Osteoblast (primary cell): ENCODE data around the gene PROM1. TPM values are rescaled to one million over a fixed set of nuclear protein-coding genes. Genes with fewer than 3 reads are reported as not detected.

Experiments
- DNase-seq: peaks from one replicate; pipeline ENCODE4 v3.0.0; 2011; ENCODE audit warnings: low spot score, mixed read lengths; ENCODE audit not compliant: insufficient read length; ENCODE audit errors: missing footprints
- H2AFZ ChIP-seq: 2 replicates; pipeline ENCODE4 v1.6.0; 2011; ENCODE audit warnings: mild to moderate bottlenecking, low read length
- H3K27ac ChIP-seq: 2 replicates; pipeline ENCODE4 v1.5.1; 2011; ENCODE audit warnings: mild to moderate bottlenecking, low read depth, low read length, moderate library complexity
- H3K27me3 ChIP-seq: 2 replicates; pipeline ENCODE4 v1.6.0; 2012; ENCODE audit warnings: mild to moderate bottlenecking, control low read depth, inconsistent platforms, low read length, moderate library complexity; ENCODE audit not compliant: insufficient read depth
- H3K36me3 ChIP-seq: 2 replicates; pipeline ENCODE4 v1.5.1; 2011; ENCODE audit warnings: mild to moderate bottlenecking, low read length, control low read depth, moderate library complexity; ENCODE audit not compliant: insufficient read depth
- H3K4me1 ChIP-seq: 2 replicates; pipeline ENCODE4 v1.5.1; 2011; ENCODE audit warnings: mild to moderate bottlenecking, low read length, control low read depth, moderate library complexity; ENCODE audit not compliant: insufficient read depth
- H3K4me2 ChIP-seq: 2 replicates; pipeline ENCODE4 v1.6.0; 2011; ENCODE audit warnings: mild to moderate bottlenecking, low read length; ENCODE audit not compliant: insufficient read depth
- H3K4me3 ChIP-seq: fragments of 200-600 bp; sonication (generic); 3 replicates; pipeline ENCODE4 v1.5.1; 2012; ENCODE audit warnings: mild to moderate bottlenecking, low read length, inconsistent platforms; ENCODE audit not compliant: insufficient read depth
- H3K79me2 ChIP-seq: 2 replicates; pipeline ENCODE4 v1.6.0; 2012; ENCODE audit warnings: mild to moderate bottlenecking, low read length, control low read depth, inconsistent platforms; ENCODE audit not compliant: insufficient read depth
- H3K9me3 ChIP-seq: 2 replicates; pipeline ENCODE4 v1.5.1; 2011; ENCODE audit warnings: low read depth, low read length, control low read depth
- H4K20me1 ChIP-seq: 2 replicates; pipeline ENCODE4 v1.6.0; 2012; ENCODE audit warnings: mild to moderate bottlenecking, low read length, control low read depth; ENCODE audit not compliant: insufficient read depth
- total RNA-seq: library from RNA; depleted of rRNA; stranded (reverse); fragments of >200 nt; gene quantifications from 2 replicates; pipeline ENCODE4 v1.2.3, GENCODE V29; 2012
- TF ChIP-seq, protein P1 (sequence below): IDR thresholded peaks from 2 replicates; pipeline ENCODE4 v1.5.1; 2011; ENCODE audit warnings: mild to moderate bottlenecking, low read depth, low read length, moderate library complexity; ENCODE audit errors: extremely low read depth

PROM1 gene
- total RNA-seq, 1 donor: not detected

GRCh38 chr4:16126714-16127113 is 42.9 kb upstream of the PROM1 start:
- DNase-seq: no peak
- TF ChIP-seq, protein P1, sequence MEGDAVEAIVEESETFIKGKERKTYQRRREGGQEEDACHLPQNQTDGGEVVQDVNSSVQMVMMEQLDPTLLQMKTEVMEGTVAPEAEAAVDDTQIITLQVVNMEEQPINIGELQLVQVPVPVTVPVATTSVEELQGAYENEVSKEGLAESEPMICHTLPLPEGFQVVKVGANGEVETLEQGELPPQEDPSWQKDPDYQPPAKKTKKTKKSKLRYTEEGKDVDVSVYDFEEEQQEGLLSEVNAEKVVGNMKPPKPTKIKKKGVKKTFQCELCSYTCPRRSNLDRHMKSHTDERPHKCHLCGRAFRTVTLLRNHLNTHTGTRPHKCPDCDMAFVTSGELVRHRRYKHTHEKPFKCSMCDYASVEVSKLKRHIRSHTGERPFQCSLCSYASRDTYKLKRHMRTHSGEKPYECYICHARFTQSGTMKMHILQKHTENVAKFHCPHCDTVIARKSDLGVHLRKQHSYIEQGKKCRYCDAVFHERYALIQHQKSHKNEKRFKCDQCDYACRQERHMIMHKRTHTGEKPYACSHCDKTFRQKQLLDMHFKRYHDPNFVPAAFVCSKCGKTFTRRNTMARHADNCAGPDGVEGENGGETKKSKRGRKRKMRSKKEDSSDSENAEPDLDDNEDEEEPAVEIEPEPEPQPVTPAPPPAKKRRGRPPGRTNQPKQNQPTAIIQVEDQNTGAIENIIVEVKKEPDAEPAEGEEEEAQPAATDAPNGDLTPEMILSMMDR: no peak
- Histone ChIP-seq H3K4me1 (no peaks in the 10 kb centered on the region), H3K79me2 (no peaks in the 10 kb centered on the region), H3K36me3 (no peaks in the 10 kb centered on the region), H3K4me3 (no peak overlapping the region), H4K20me1 (no peaks in the 10 kb centered on the region), H3K4me2 (no peak overlapping the region), H3K9me3 (no peaks in the 10 kb centered on the region), H2AFZ (no peak overlapping the region), H3K27me3 (peaks cover 66% of the 10 kb centered on the region), H3K27ac (no peak overlapping the region)

DNA sequence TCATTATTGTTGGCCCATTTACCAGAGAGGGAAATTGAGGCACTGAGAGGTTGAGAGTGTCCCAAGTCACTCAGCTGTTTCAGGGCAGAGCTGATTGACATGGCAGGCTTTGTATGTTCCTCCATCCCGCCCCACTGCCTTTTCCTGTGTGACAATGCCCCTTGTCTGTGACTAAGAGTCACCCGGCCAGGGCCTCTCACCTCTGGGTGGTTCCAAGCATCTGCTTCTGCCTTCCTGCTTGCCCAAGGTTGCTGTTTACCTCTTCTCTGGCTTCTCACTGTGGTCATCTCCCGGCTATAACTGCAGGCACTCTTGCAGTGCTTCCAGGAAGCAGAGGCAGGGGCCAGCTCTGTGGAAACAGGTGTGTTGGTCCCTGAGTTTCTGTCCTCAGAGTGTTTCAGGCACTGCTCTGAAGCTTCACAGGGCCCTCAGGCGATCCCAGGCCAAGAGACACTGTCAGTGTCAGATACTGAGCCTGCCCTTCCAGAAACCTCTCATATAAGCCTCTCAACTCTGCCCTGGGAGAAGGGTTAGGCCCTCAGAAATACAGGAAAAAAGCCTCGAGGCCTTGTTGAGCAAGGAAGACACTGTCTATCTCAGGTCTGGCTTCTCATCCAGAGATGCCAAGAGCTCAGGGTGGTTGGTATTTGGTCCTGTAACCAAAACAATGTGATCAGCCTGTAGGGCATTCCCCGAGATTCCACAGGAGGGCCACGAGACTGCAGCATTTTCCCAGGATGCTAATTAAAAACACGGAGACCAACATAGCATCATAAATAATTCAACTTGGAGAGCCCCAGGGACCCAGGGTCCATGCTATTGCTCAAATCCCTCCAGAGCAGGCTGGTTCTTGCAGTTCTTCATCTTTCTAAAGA is 42.0 kb upstream of the PROM1 start:
- DNase-seq: no peak
- no peaks in the 10 kb centered on the region for H3K79me2 ChIP-seq
- H3K9me3 ChIP-seq: no peaks in the 10 kb centered on the region
- TF ChIP-seq, protein P1: no peak
- H3K27me3 ChIP-seq: peaks cover 66% of the 10 kb centered on the region
- no peak overlapping the region for H3K27ac ChIP-seq
- H2AFZ ChIP-seq: no peak overlapping the region
- no peak overlapping the region for H3K4me3 ChIP-seq
- H3K36me3 ChIP-seq: no peaks in the 10 kb centered on the region
- H3K4me2 ChIP-seq: no peak overlapping the region
- no peaks in the 10 kb centered on the region for H3K4me1 ChIP-seq
- H4K20me1 ChIP-seq: no peaks in the 10 kb centered on the region

GRCh38 chr4:16124232-16124631 is 40.4 kb upstream of the PROM1 start:
- peak; percentile 53 for DNase-seq
- Histone ChIP-seq H3K9me3 (no peaks in the 10 kb centered on the region), H4K20me1 (no peaks in the 10 kb centered on the region)

More at GRCh38 chr4:16124232-16124631, 40.4 kb upstream of the PROM1 start:
- Histone ChIP-seq H3K27ac (no peak overlapping the region), H3K27me3 (peaks cover 56% of the 10 kb centered on the region), H3K4me2 (no peak overlapping the region), H3K4me3 (no peak overlapping the region), H3K36me3 (no peaks in the 10 kb centered on the region), H3K4me1 (no peaks in the 10 kb centered on the region), H2AFZ (no peak overlapping the region), H3K79me2 (no peaks in the 10 kb centered on the region)
- TF ChIP-seq, protein P1: no peak
